Activated naive CD4-positive, alpha-beta T cell treated with anti-CD3 and anti-CD28 coated beads for 36 hours (primary cell): ENCODE data around the gene RANBP3. TPM values are rescaled to one million over a fixed set of nuclear protein-coding genes. Genes with fewer than 3 reads are reported as not detected.
A peak's percentile ranks its signal among the peaks of the same experiment; 100 is the strongest.
"Not testable (repeated sequence)": the region's sequence is repeated elsewhere in the genome, so short reads cannot be mapped to it uniquely, and the experiment has no call there.

Experiments used
- CTCF ChIA-PET: fragments of 350-600 bp; sonication (Branson Sonifier 250); formaldehyde crosslinking; loops from one replicate; lab custom pipeline; 2021; ENCODE audit warnings: antibody characterized with exemption; lab: Charles Lee
- DNase-seq: peaks from one replicate; pipeline ENCODE4 v3.0.0-alpha.2; 2020
- H3K27ac Mint-ChIP-seq: one replicate; pipeline ENCODE4 v1.8.0; 2021; ENCODE audit warnings: mild to moderate bottlenecking, mixed read lengths
- H3K27me3 Mint-ChIP-seq: one replicate; pipeline ENCODE4 v1.8.0; 2021; ENCODE audit warnings: low read depth, mixed read lengths
- H3K36me3 Mint-ChIP-seq: one replicate; pipeline ENCODE4 v1.8.0; 2021; ENCODE audit warnings: low read depth, mixed read lengths
- H3K4me1 Mint-ChIP-seq: one replicate; pipeline ENCODE4 v1.8.0; 2021; ENCODE audit warnings: low read depth, mixed read lengths
- H3K4me3 Mint-ChIP-seq: one replicate; pipeline ENCODE4 v1.8.0; 2021; ENCODE audit warnings: mild to moderate bottlenecking, moderate library complexity, mixed read lengths
- H3K9me3 Mint-ChIP-seq: one replicate; pipeline ENCODE4 v1.8.0; 2021; ENCODE audit warnings: mixed read lengths
- intact Hi-C: fragments of 100-400 bp; cut with micrococcal nuclease; formaldehyde crosslinking; loops from one replicate; pipeline ENCODE4 v1.15.1; 2023
- total RNA-seq, 2 experiments: library from RNA; stranded (reverse); gene quantifications; one replicate each; pipeline ENCODE4 v1.2.3, GENCODE V29; 2021

Gene RANBP3
- total RNA-seq, 2 experiments from 2014 or later, result 77.9 to 80.5 TPM

DNA sequence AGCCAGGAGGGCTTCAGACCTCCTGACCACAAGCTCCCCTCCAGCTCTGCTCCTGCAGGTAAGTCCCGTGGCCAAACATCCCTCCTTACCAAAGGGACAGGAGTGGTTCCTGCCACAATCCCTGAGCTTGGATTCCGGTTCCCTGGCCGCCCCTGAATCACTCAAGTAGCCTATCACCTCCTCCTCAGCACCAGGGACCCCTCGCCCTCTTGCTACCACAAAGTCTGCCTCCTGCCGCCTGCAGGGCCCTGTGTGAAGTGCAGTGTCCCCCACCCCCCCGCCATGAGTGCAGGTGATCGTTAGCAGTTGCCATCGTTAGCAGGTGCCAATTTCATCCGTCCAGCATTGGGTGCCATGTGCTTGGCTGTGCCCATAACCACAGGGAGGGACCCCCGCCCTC lies 40.8 kb upstream of the RANBP3 start:
- no peak overlapping the region for H3K27ac Mint-ChIP-seq
- H3K27me3 Mint-ChIP-seq, result no peaks in the 10 kb centered on the region
- no peak overlapping the region for H3K4me3 Mint-ChIP-seq
- CTCF ChIA-PET, result interaction anchor here (0.6 to 0.7 kb wide), 2 partner anchors 29 to 1878 kb away, joined by 3 to 5 read pairs; no protein-coding TSS in a partner anchor
- H3K4me1 Mint-ChIP-seq, result peaks cover 4% of the 10 kb centered on the region
- intact Hi-C loops, result no loop called here
- H3K9me3 Mint-ChIP-seq, result no peaks in the 10 kb centered on the region
- peak; percentile 16 for DNase-seq
- no peaks in the 10 kb centered on the region for H3K36me3 Mint-ChIP-seq

DNA sequence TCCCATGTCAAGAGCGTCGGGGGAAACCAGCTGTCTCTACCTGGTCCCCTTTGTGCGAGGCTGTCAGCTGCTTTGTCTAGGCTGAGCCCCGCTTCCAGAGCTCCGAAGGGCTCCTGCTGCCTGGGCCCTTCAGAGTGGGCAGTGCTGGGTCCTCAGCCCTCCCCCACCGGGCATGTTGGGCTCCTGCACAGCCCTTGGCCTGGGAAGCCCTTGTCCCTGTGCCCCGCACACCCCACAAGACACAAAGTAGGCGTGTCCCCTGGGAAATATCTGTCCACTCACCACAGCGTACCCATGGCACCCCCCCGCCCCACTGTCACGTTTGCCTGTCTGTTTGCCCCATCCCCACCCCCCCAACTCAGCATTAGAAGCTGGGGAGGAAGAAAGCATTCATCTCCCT lies 39.6 kb upstream of the RANBP3 start:
- CTCF ChIA-PET, result no interaction called here
- H3K27ac Mint-ChIP-seq, result no peak overlapping the region
- H3K9me3 Mint-ChIP-seq, result no peaks in the 10 kb centered on the region
- H3K4me1 Mint-ChIP-seq, result peaks cover 4% of the 10 kb centered on the region
- H3K36me3 Mint-ChIP-seq, result no peaks in the 10 kb centered on the region
- no peak for DNase-seq
- no peaks in the 10 kb centered on the region for H3K27me3 Mint-ChIP-seq
- intact Hi-C loops, result no loop called here
- H3K4me3 Mint-ChIP-seq, result no peak overlapping the region

- CTCF ChIA-PET, result no interaction called here
- H3K27ac Mint-ChIP-seq, result no peak overlapping the region
- H3K9me3 Mint-ChIP-seq, result no peaks in the 10 kb centered on the region
- no peaks in the 10 kb centered on the region for H3K36me3 Mint-ChIP-seq
- no peaks in the 10 kb centered on the region for H3K27me3 Mint-ChIP-seq
- intact Hi-C loops, result no loop called here
- no peak for DNase-seq
- H3K4me3 Mint-ChIP-seq, result no peak overlapping the region
- H3K4me1 Mint-ChIP-seq, result peaks cover 2% of the 10 kb centered on the region
Measured at GRCh38 chr19:6015841-6016545, 38.1 kb upstream of the RANBP3 start.

GRCh38 chr19:6014551-6015135 lies 36.7 kb upstream of the RANBP3 start:
- Mint-ChIP-seq H3K27me3 (no peaks in the 10 kb centered on the region), H3K4me3 (no peak overlapping the region), H3K27ac (no peak overlapping the region), H3K36me3 (no peaks in the 10 kb centered on the region), H3K9me3 (no peaks in the 10 kb centered on the region), H3K4me1 (no peaks in the 10 kb centered on the region)
- intact Hi-C loops, result no loop called here
- CTCF ChIA-PET, result interaction anchor here (2.2 kb wide), 1 partner anchor 8 kb away, joined by 11 read pairs; no protein-coding TSS in a partner anchor
- no peak for DNase-seq

- Mint-ChIP-seq H3K4me3 (no peak overlapping the region), H3K27me3 (no peaks in the 10 kb centered on the region), H3K36me3 (no peaks in the 10 kb centered on the region), H3K4me1 (no peaks in the 10 kb centered on the region), H3K27ac (no peak overlapping the region), H3K9me3 (no peaks in the 10 kb centered on the region)
- CTCF ChIA-PET, result interaction anchor here (0.6 to 2.2 kb wide), 4 partner anchors 10 to 233 kb away, joined by 3 to 11 read pairs (median 4); no protein-coding TSS in a partner anchor
- DNase-seq, result no peak
- intact Hi-C loops, result no loop called here
Measured at GRCh38 chr19:6012426-6013170, 34.7 kb upstream of the RANBP3 start.

DNA sequence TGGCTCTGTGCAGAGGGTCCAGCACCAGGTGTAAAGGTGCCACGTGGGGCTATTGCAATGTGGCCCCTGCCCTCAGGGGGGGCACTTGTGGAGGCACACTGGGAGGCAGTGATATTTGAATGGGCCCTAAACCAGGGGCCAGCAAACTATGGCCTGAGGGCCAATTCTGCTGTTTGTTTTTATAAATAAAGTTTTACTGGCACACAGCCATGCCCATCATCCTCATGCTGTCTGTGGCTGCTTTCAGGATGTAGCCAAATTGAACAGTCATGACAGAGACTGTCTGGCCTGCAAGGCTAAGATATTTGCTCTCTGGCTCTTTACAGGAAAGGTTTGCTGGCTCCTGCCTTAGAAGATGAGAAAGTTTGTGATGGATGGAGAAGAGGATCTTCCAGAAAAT lies 33.9 kb upstream of the RANBP3 start:
- intact Hi-C loops, result no loop called here
- DNase-seq, result no peak
- Mint-ChIP-seq H3K27me3 (no peaks in the 10 kb centered on the region), H3K4me1 (no peaks in the 10 kb centered on the region), H3K4me3 (no peak overlapping the region), H3K36me3 (no peaks in the 10 kb centered on the region), H3K27ac (no peak overlapping the region), H3K9me3 (no peaks in the 10 kb centered on the region)
- CTCF ChIA-PET, result no interaction called here

DNA sequence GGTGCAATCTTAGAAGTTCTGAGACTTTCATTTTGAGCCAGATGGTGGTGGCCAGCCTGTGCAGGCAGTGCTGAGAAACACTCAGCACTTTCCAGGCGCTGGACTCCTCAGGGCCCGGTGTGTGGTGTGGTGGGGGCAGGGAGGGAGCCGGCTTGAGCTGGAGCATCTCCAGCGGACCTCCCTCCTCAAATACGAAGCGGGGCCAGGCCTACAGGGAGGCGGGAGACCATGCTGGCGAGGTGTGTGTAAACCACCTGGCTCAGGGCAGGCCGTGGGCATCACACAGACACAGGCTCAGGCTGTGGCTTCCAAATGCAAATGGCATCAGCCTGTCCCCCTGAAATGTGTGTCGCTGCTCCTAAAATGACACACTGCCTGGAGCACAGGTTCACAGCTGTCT lies 33.3 kb upstream of the RANBP3 start:
- intact Hi-C loops, result no loop called here
- H3K36me3 Mint-ChIP-seq, result no peaks in the 10 kb centered on the region
- H3K9me3 Mint-ChIP-seq, result no peaks in the 10 kb centered on the region
- no peaks in the 10 kb centered on the region for H3K27me3 Mint-ChIP-seq
- H3K4me3 Mint-ChIP-seq, result no peak overlapping the region
- no peak overlapping the region for H3K27ac Mint-ChIP-seq
- CTCF ChIA-PET, result no interaction called here
- DNase-seq, result no peak
- H3K4me1 Mint-ChIP-seq, result no peaks in the 10 kb centered on the region

DNA sequence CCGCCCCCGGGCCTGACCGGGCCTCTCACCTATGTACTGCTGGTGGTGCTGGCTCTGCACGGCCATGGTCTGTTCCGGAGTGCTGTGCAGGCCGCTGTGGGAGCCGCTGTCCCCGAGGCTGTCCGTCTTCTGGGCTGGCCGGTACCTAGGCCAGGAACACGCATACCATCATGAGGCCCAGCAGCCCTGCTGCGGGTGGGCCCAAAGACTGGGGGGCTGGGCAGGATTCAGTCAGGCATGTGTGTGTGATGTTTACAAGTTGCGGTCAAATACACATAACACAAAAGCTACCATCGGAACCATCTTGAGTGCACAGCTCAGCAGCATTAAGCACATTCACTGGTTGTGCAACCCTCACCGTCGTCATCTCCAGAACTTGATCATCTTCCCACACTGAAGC lies 32.2 kb upstream of the RANBP3 start:
- H3K27ac Mint-ChIP-seq, result no peak overlapping the region
- DNase-seq, result no peak
- no peak overlapping the region for H3K4me3 Mint-ChIP-seq
- CTCF ChIA-PET, result no interaction called here
- no peaks in the 10 kb centered on the region for H3K36me3 Mint-ChIP-seq
- H3K4me1 Mint-ChIP-seq, result no peaks in the 10 kb centered on the region
- intact Hi-C loops, result no loop called here
- H3K27me3 Mint-ChIP-seq, result no peaks in the 10 kb centered on the region
- no peaks in the 10 kb centered on the region for H3K9me3 Mint-ChIP-seq

GRCh38 chr19:6007866-6008265 lies 29.9 kb upstream of the RANBP3 start:
- intact Hi-C loops, result no loop called here
- no peaks in the 10 kb centered on the region for H3K27me3 Mint-ChIP-seq
- no peak for DNase-seq
- no peak overlapping the region for H3K27ac Mint-ChIP-seq
- H3K9me3 Mint-ChIP-seq, result no peaks in the 10 kb centered on the region
- H3K36me3 Mint-ChIP-seq, result no peaks in the 10 kb centered on the region
- CTCF ChIA-PET, result interaction anchor here (1.2 to 1.5 kb wide), 2 partner anchors 14 to 40 kb away, joined by 3 to 4 read pairs; no protein-coding TSS in a partner anchor
- H3K4me3 Mint-ChIP-seq, result no peak overlapping the region
- H3K4me1 Mint-ChIP-seq, result no peaks in the 10 kb centered on the region

- Mint-ChIP-seq H3K9me3 (no peaks in the 10 kb centered on the region), H3K36me3 (no peaks in the 10 kb centered on the region), H3K27me3 (no peaks in the 10 kb centered on the region), H3K4me1 (no peaks in the 10 kb centered on the region), H3K27ac (no peak overlapping the region), H3K4me3 (no peak overlapping the region)
- CTCF ChIA-PET, result interaction anchor here (1.2 to 1.5 kb wide), 2 partner anchors 15 to 39 kb away, joined by 3 to 4 read pairs; no protein-coding TSS in a partner anchor
- no peak for DNase-seq
- intact Hi-C loops, result no loop called here
Measured at GRCh38 chr19:6006896-6007295, 29.0 kb upstream of the RANBP3 start.

DNA sequence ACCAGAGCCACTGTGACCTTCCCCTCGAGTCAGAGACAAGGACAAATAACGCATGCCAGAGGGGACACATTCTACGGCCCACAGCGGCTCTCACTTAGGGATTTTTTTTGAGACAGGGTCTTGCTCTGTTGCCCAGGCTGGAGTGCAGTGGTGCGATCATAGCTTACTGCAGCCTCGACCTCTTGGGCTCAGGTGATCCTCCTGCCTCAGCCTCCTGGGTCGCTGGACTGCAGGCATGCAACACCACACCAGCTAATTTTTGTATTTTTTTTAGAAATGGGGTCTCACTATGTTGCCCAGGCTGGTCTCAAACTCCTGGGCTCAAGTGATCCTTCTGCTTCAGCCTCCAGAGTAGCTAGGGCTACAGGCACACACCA lies 28.1 kb upstream of the RANBP3 start:
- H3K4me3 Mint-ChIP-seq, H3K9me3 Mint-ChIP-seq, H3K27me3 Mint-ChIP-seq, intact Hi-C loops, H3K27ac Mint-ChIP-seq, H3K4me1 Mint-ChIP-seq, H3K36me3 Mint-ChIP-seq, DNase-seq: not testable (repeated sequence)
- CTCF ChIA-PET, result interaction anchor here (0.6 to 1.6 kb wide), 2 partner anchors 17 to 84 kb away, joined by 4 read pairs; no protein-coding TSS in a partner anchor

GRCh38 chr19:6005321-6006069 lies 27.6 kb upstream of the RANBP3 start:
- intact Hi-C loops, result no loop called here
- Mint-ChIP-seq H3K27ac (no peak overlapping the region), H3K4me1 (no peaks in the 10 kb centered on the region), H3K27me3 (no peaks in the 10 kb centered on the region), H3K4me3 (no peak overlapping the region), H3K9me3 (peaks cover 1% of the 10 kb centered on the region), H3K36me3 (peaks cover under 1% of the 10 kb centered on the region)
- DNase-seq, result no peak
- CTCF ChIA-PET, result interaction anchor here (0.6 to 1.6 kb wide), 2 partner anchors 17 to 85 kb away, joined by 4 read pairs; no protein-coding TSS in a partner anchor
